ENCODE results near the gene CD247. TPM values are rescaled to one million over a fixed set of nuclear protein-coding genes. Genes with fewer than 3 reads are reported as not detected.

The CD247 gene
- total and polyA plus RNA-seq, 10 of the 15 experiments (the other 5 are each of a cell fraction or from before 2014, with no cell fraction given): 0.10 to 0.77 (median 0.30) TPM

DNA sequence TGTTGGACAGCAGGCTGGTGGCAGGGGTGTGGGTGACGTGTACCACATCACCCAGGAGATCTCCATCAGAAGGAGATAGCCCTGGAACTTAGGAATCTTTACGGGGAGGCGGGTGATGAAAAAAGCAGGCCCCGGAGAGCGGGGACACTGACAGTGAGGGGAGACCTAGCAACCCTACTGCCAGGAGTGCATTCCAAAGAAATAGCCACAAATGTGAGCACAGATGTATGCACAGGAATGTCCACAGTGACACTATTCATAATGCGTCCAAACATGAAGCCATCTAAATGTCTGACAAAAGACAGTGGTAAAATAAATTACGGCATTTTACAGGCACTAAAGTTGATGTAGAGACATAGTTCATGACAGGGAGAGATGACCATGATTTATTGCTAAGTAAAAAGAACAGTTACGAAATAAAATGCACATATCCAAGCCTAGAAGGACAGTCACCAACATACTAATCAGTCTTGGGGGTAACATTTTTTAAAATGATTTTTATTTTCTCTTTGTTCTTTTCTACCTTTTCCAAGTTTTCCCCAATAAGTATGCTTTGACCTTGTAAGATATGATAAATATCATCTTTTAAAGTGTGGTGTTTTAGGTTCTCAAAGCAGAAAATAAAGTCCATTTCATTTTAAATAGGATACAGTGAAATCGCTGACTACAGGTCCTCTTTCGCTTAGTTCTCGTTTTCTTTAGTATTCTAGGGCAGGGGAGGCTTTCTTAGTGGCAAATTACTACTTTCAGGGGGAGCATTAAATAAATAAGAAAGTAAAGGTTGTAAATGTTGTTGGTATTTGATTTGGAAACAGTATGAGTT lies 21.3 kb downstream of the CD247 start (continued):
- TF ChIP-seq, protein P1, sequence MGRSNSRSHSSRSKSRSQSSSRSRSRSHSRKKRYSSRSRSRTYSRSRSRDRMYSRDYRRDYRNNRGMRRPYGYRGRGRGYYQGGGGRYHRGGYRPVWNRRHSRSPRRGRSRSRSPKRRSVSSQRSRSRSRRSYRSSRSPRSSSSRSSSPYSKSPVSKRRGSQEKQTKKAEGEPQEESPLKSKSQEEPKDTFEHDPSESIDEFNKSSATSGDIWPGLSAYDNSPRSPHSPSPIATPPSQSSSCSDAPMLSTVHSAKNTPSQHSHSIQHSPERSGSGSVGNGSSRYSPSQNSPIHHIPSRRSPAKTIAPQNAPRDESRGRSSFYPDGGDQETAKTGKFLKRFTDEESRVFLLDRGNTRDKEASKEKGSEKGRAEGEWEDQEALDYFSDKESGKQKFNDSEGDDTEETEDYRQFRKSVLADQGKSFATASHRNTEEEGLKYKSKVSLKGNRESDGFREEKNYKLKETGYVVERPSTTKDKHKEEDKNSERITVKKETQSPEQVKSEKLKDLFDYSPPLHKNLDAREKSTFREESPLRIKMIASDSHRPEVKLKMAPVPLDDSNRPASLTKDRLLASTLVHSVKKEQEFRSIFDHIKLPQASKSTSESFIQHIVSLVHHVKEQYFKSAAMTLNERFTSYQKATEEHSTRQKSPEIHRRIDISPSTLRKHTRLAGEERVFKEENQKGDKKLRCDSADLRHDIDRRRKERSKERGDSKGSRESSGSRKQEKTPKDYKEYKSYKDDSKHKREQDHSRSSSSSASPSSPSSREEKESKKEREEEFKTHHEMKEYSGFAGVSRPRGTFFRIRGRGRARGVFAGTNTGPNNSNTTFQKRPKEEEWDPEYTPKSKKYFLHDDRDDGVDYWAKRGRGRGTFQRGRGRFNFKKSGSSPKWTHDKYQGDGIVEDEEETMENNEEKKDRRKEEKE (IDR thresholded peaks at IDR 0.05): no peak

DNA sequence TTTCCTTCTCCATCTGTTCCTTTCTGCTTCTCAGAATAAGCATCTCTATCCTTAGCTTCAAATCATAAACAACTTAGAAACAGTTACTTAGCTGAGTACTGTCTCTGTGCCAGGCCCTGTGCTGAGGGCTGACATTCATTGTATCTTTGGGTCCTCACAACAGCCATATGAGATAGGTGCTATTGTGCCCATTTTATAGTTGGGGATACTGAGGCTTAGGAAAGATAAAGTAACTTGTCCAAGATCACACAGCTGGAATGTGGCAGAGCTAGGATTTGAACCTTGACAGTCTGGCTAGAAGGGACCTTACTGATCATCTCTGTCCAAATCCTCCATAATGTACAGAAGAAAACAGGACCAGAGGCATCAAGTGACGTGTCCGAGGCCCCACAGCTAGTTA lies 25.0 kb downstream of the CD247 start:
- H4K20me1 ChIP-seq (ENCODE audit: control insufficient read depth, insufficient read depth): no peaks in the 10 kb centered on the region
- ChIA-PET SMC1A (ENCODE audit: uncharacterized antibody, unreplicated experiment) (interaction anchor here (0.6 to 1.4 kb wide), 2 partner anchors 13 to 38 kb away, joined by 3 read pairs; no protein-coding TSS in a partner anchor), CTCF (no interaction called here), RAD21 (ENCODE audit: unreplicated experiment) (no interaction called here), POLR2A (no interaction called here)
- ATAC-seq (no peak), FAIRE-seq (no peak), DNase-seq (ENCODE audit: low read depth, low spot score) (no peak)
- WGBS (ENCODE audit: insufficient coverage, insufficient replicate concordance, low lambda C conversion rate, missing lambda C conversion rate): 54% methylated on average over 2 of the region's 2 CpGs
- no peak overlapping the region for H2AFZ ChIP-seq (ENCODE audit: control insufficient read depth, low read depth, low read length)
- in situ Hi-C loops (cut with MboI) (no loop called here), intact Hi-C loops (cut with micrococcal nuclease; ENCODE audit: unreplicated experiment) (no loop called here)
- H3K4me2 ChIP-seq (ENCODE audit: control insufficient read depth, insufficient read depth): no peak overlapping the region
- H3K79me2 ChIP-seq (ENCODE audit: control insufficient read depth, insufficient read depth, low read length): no peaks in the 10 kb centered on the region
- TF ChIP-seq CBX5 (IDR thresholded peaks at IDR 0.05; ENCODE audit: low read depth) (no peak), ZSCAN29 (IDR thresholded peaks at IDR 0.05) (no peak), FOXM1 (IDR thresholded peaks at IDR 0.05; ENCODE audit: low read depth, low read length) (no peak)
- TF ChIP-seq, protein P2, sequence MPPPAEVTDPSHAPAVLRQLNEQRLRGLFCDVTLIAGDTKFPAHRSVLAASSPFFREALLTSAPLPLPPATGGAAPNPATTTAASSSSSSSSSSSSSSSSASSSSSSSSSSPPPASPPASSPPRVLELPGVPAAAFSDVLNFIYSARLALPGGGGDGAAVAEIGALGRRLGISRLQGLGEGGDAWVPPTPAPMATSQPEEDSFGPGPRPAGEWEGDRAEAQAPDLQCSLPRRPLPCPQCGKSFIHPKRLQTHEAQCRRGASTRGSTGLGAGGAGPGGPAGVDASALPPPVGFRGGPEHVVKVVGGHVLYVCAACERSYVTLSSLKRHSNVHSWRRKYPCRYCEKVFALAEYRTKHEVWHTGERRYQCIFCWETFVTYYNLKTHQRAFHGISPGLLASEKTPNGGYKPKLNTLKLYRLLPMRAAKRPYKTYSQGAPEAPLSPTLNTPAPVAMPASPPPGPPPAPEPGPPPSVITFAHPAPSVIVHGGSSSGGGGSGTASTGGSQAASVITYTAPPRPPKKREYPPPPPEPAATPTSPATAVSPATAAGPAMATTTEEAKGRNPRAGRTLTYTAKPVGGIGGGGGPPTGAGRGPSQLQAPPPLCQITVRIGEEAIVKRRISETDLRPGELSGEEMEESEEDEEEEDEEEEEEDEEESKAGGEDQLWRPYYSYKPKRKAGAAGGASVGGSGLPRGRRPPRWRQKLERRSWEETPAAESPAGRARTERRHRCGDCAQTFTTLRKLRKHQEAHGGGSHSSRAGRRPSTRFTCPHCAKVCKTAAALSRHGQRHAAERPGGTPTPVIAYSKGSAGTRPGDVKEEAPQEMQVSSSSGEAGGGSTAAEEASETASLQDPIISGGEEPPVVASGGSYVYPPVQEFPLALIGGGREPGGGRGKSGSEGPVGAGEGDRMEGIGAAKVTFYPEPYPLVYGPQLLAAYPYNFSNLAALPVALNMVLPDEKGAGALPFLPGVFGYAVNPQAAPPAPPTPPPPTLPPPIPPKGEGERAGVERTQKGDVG (CRISPR knock-in tag; IDR thresholded peaks at IDR 0.05): no peak
- TF ChIP-seq, protein P3, sequence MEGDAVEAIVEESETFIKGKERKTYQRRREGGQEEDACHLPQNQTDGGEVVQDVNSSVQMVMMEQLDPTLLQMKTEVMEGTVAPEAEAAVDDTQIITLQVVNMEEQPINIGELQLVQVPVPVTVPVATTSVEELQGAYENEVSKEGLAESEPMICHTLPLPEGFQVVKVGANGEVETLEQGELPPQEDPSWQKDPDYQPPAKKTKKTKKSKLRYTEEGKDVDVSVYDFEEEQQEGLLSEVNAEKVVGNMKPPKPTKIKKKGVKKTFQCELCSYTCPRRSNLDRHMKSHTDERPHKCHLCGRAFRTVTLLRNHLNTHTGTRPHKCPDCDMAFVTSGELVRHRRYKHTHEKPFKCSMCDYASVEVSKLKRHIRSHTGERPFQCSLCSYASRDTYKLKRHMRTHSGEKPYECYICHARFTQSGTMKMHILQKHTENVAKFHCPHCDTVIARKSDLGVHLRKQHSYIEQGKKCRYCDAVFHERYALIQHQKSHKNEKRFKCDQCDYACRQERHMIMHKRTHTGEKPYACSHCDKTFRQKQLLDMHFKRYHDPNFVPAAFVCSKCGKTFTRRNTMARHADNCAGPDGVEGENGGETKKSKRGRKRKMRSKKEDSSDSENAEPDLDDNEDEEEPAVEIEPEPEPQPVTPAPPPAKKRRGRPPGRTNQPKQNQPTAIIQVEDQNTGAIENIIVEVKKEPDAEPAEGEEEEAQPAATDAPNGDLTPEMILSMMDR (IDR thresholded peaks at IDR 0.05 in 2 of 3, conservative IDR thresholded peaks at IDR 0.05 in 1 of 3; ENCODE audit: control insufficient read depth in 2 of 3, extremely low read depth in 1 of 3, insufficient read depth in 1 of 3, low read depth in 3 of 3, low read length in 3 of 3): no peak
- H3K9ac ChIP-seq (ENCODE audit: control insufficient read depth, insufficient read depth, low read length): no peak overlapping the region
- no peak overlapping the region for H3K27ac ChIP-seq (ENCODE audit: control insufficient read depth, insufficient read depth)
- BruUV-seq (replicated peaks): no TSS peak
- no peaks in the 10 kb centered on the region for H3K9me3 ChIP-seq (replicated peaks; ENCODE audit: control insufficient read depth, insufficient read depth, low read length)
- peaks cover 0 to 3% of the 10 kb centered on the region in 2 experiments; a peak in 1 of 4 replicates for H3K27me3 ChIP-seq (replicated peaks in 1 of 2; ENCODE audit: control insufficient read depth in 2 of 2, insufficient read depth in 2 of 2, low read length in 1 of 2)
- H3K4me1 ChIP-seq (ENCODE audit: control insufficient read depth, insufficient read depth, low read length): no peaks in the 10 kb centered on the region
- no peaks in the 10 kb centered on the region for H3K36me3 ChIP-seq (ENCODE audit: control insufficient read depth in 2 of 2, insufficient read depth in 2 of 2, low read length in 1 of 2)
- H3K4me3 ChIP-seq: no peak overlapping the region
